ENCODE results near the gene TPM1.

GRCh38 chr15:63110428-63111026, 68.0 kb downstream of the TPM1 start:
- TF ChIP-seq CTCF (IDR thresholded peaks at IDR 0.05) (no peak), EP300 (IDR thresholded peaks at IDR 0.05; ENCODE audit: borderline replicate concordance in 1 of 2, low read depth in 1 of 2, low read length in 1 of 2) (no peak), ELF1 (IDR thresholded peaks at IDR 0.05) (no peak), EZH2phosphoT487 (IDR thresholded peaks at IDR 0.05; ENCODE audit: borderline replicate concordance, low read depth) (no peak), MAX (IDR thresholded peaks at IDR 0.05; ENCODE audit: low read depth) (no peak), POLR2AphosphoS5 (IDR thresholded peaks at IDR 0.05; ENCODE audit: low read depth, low read length) (no peak), REST (IDR thresholded peaks at IDR 0.05; ENCODE audit: low read depth, low read length) (no peak), NRF1 (IDR thresholded peaks at IDR 0.05; ENCODE audit: low read depth, low read length) (no peak), RAD21 (IDR thresholded peaks at IDR 0.05; ENCODE audit: low read length) (no peak), RFX5 (IDR thresholded peaks at IDR 0.05; ENCODE audit: low read length) (no peak), CHD2 (IDR thresholded peaks at IDR 0.05; ENCODE audit: low read length, partially characterized antibody) (no peak), ZBTB33 (IDR thresholded peaks at IDR 0.05; ENCODE audit: borderline replicate concordance, low read depth) (no peak), MXI1 (IDR thresholded peaks at IDR 0.05; ENCODE audit: low read depth, low read length) (no peak), TEAD4 (IDR thresholded peaks at IDR 0.05; ENCODE audit: borderline replicate concordance, insufficient read depth) (no peak)
